Testis (tissue), 2 donors: ENCODE measurements around the gene FAM3C.

Experiments
- CTCF ChIP-seq, 3 experiments: fragments of 450-650 bp in 2 of 3; fragments of 200-600 bp in 1 of 3; sonication (generic) in 1 of 3; IDR thresholded peaks; one replicate each; pipeline ENCODE4 v1.5.1; 2016 to 2019; ENCODE audit warnings: antibody characterized with exemption in 3 of 3, mild to moderate bottlenecking in 2 of 3, moderate library complexity in 1 of 3
- POLR2A ChIP-seq: fragments of 450-650 bp; IDR thresholded peaks from one replicate; pipeline ENCODE4 v1.6.1; 2017; ENCODE audit warnings: antibody characterized with exemption, mild to moderate bottlenecking, moderate library complexity

DNA sequence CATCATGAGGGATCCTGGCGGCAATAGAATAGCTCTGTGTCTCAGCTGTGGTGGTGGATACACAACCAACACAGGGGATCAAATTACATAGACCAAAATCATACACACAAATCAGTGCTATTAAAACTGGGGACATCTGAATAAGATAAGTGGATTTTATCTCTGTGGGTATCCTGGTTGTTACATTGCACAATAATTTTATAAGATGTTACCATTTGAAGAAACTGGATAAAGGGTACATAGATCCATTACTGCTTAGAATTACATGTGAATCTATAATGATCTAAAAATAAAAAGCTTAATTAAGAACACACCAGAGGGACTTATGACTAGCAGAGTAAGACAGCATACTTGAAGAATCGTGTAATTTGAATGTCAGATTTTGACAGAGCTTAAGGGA lies 8.2 kb upstream of the FAM3C start:
- TF ChIP-seq CTCF (IDR thresholded peaks at IDR 0.05): no peak
- TF ChIP-seq POLR2A: no peak
